CD4-positive, alpha-beta T cell treated with Interleukin-1 beta for 1 hour (primary cell): Measurements from ENCODE around the gene FBXL20.
A peak's percentile ranks its signal among the peaks of the same experiment; 100 is the strongest.
"Not testable (repeated sequence)": the region's sequence is repeated elsewhere in the genome, so short reads cannot be mapped to it uniquely, and the experiment has no call there.

Experiments
- DNase-seq, 2 donors: peaks; one replicate each; pipeline ENCODE4 v3.0.0-alpha.2; 2020 to 2022

The FBXL20 gene

GRCh38 chr17:39380144-39380543 lies 21.3 kb downstream of the FBXL20 start:
- no peak for DNase-seq

GRCh38 chr17:39376434-39376833 lies 25.0 kb downstream of the FBXL20 start:
- no peak for DNase-seq

- not testable (repeated sequence) for DNase-seq
Measured at GRCh38 chr17:39367805-39368204, 33.6 kb downstream of the FBXL20 start.

- no peak for DNase-seq
Measured at GRCh38 chr17:39365872-39366271, 35.6 kb downstream of the FBXL20 start.

GRCh38 chr17:39365242-39365641 lies 36.2 kb downstream of the FBXL20 start:
- DNase-seq, result no peak

GRCh38 chr17:39364236-39365025 lies 37.0 kb downstream of the FBXL20 start:
- peak in 1 of 2 donors; percentile 1 for DNase-seq

- DNase-seq, result no peak
Measured at GRCh38 chr17:39361064-39361463, 40.4 kb downstream of the FBXL20 start.

- DNase-seq, result no peak
Measured at GRCh38 chr17:39360537-39360936, 40.9 kb downstream of the FBXL20 start.

- DNase-seq, result no peak
Measured at GRCh38 chr17:39359994-39360393, 41.4 kb downstream of the FBXL20 start.

- no peak for DNase-seq
Measured at GRCh38 chr17:39357986-39358385, 43.4 kb downstream of the FBXL20 start.

- no peak for DNase-seq
Measured at GRCh38 chr17:39357488-39357887, 43.9 kb downstream of the FBXL20 start.

- no peak for DNase-seq
Measured at GRCh38 chr17:39352986-39353385, 48.4 kb downstream of the FBXL20 start.

- DNase-seq, result no peak
Measured at GRCh38 chr17:39352511-39352910, 48.9 kb downstream of the FBXL20 start.

GRCh38 chr17:39351508-39351907 lies 49.9 kb downstream of the FBXL20 start:
- no peak for DNase-seq

GRCh38 chr17:39349246-39349645 lies 52.2 kb downstream of the FBXL20 start:
- DNase-seq, result no peak

GRCh38 chr17:39346863-39347262 lies 54.6 kb downstream of the FBXL20 start:
- DNase-seq, result not testable (repeated sequence)

- no peak for DNase-seq
Measured at GRCh38 chr17:39341541-39341940, 59.9 kb downstream of the FBXL20 start.

GRCh38 chr17:39340731-39341130 lies 60.7 kb downstream of the FBXL20 start:
- DNase-seq, result no peak

GRCh38 chr17:39339272-39339671 lies 62.2 kb downstream of the FBXL20 start:
- no peak for DNase-seq

GRCh38 chr17:39337649-39338048 lies 63.8 kb downstream of the FBXL20 start:
- not testable (repeated sequence) for DNase-seq

- no peak for DNase-seq
Measured at GRCh38 chr17:39335704-39336223, 65.7 kb downstream of the FBXL20 start.

GRCh38 chr17:39334008-39334744 lies 67.2 kb downstream of the FBXL20 start:
- DNase-seq, result not testable (repeated sequence)

- no peak for DNase-seq
Measured at GRCh38 chr17:39332092-39332491, 69.3 kb downstream of the FBXL20 start.

GRCh38 chr17:39328815-39329214 lies 72.6 kb downstream of the FBXL20 start:
- no peak for DNase-seq
